ENCODE results near the gene TNPO2. TPM values are rescaled to one million over a fixed set of nuclear protein-coding genes. Genes with fewer than 3 reads are reported as not detected.

Gene TNPO2
- total and polyA plus RNA-seq, 2 of the 13 experiments (the other 11 are each of a cell fraction or from before 2014, with no cell fraction given), result 31.7 to 61.0 TPM

DNA sequence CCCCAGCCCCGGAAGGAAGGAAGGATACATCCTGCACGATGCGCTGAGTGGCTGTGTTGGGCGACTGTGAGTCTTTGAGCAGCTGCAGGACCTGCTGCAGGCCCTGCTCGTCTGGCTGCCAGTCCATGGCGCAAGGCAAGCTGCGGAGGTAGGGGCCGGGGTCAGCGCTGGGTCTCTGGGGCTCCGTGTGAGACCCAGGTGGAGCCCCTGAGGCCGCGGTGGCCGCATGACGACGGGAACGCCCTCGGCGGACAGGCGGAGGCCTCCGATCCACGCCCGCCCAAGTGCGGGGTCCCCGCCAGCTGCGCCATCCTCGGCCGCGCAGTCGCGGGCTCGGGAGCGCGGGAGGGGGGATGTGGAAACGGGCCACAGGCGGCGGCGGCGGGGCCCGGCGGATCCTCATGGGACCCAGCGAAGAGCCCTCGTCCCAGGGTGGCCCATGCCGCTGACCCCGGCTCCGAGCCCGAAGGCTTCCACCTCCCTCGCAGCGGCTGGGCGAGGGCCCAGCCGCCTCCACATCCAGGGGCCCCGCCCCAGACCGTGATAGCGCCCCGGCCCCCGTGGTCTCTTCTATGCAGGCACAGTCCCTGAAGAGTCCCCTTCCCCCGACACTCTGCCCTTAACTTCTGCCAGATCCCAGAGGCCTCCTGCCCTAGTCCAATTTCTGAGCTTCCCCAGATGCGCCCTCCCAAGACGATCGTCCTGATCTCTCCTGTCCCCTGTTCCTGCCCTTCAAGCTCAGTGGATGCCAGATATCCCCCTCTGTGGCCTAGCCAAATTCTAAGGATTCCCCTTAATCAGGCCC, 2.7 kb downstream of the TNPO2 start (continued):
- TF ChIP-seq CEBPZ (IDR thresholded peaks at IDR 0.05; ENCODE audit: low read length), result no peak
- no peak for TF ChIP-seq MAFK (conservative IDR thresholded peaks at IDR 0.05 in 1 of 2, IDR thresholded peaks at IDR 0.05 in 1 of 2; ENCODE audit: low read length in 2 of 2)
- TF ChIP-seq SAP130 (CRISPR knock-in tag; IDR thresholded peaks at IDR 0.05; ENCODE audit: low read depth), result peak; percentile 49; the same call in 1 of the 2 replicates
- TF ChIP-seq KMT2A (CRISPR knock-in tag; IDR thresholded peaks at IDR 0.05), result peak; percentile 3; the same call in 1 of the 2 replicates
- TF ChIP-seq HMG20B (CRISPR knock-in tag; conservative IDR thresholded peaks at IDR 0.05), result no peak
- TF ChIP-seq ZNF552 (CRISPR knock-in tag; IDR thresholded peaks at IDR 0.05; ENCODE audit: borderline replicate concordance), result no peak
- TF ChIP-seq TFDP1 (CRISPR knock-in tag; IDR thresholded peaks at IDR 0.05; ENCODE audit: borderline replicate concordance), result 0 out of 2 replicates have a peak, but pooled peaks have one; percentile 13
- TF ChIP-seq ZNF775 (CRISPR knock-in tag; IDR thresholded peaks at IDR 0.05; ENCODE audit: borderline replicate concordance), result no peak
- TF ChIP-seq ZNF83 (CRISPR knock-in tag; IDR thresholded peaks at IDR 0.05; ENCODE audit: borderline replicate concordance), result no peak
- peak; percentile 7; the same call in 1 of the 2 replicates for TF ChIP-seq PHF8 (CRISPR knock-in tag; IDR thresholded peaks at IDR 0.05)
- TF ChIP-seq RAD21 (CRISPR knock-in tag; IDR thresholded peaks at IDR 0.05), result 0 out of 2 replicates have a peak, but pooled peaks have one; percentile 11
- TF ChIP-seq FOXA3 (CRISPR knock-in tag; IDR thresholded peaks at IDR 0.05), result no peak
- TF ChIP-seq, protein P1, sequence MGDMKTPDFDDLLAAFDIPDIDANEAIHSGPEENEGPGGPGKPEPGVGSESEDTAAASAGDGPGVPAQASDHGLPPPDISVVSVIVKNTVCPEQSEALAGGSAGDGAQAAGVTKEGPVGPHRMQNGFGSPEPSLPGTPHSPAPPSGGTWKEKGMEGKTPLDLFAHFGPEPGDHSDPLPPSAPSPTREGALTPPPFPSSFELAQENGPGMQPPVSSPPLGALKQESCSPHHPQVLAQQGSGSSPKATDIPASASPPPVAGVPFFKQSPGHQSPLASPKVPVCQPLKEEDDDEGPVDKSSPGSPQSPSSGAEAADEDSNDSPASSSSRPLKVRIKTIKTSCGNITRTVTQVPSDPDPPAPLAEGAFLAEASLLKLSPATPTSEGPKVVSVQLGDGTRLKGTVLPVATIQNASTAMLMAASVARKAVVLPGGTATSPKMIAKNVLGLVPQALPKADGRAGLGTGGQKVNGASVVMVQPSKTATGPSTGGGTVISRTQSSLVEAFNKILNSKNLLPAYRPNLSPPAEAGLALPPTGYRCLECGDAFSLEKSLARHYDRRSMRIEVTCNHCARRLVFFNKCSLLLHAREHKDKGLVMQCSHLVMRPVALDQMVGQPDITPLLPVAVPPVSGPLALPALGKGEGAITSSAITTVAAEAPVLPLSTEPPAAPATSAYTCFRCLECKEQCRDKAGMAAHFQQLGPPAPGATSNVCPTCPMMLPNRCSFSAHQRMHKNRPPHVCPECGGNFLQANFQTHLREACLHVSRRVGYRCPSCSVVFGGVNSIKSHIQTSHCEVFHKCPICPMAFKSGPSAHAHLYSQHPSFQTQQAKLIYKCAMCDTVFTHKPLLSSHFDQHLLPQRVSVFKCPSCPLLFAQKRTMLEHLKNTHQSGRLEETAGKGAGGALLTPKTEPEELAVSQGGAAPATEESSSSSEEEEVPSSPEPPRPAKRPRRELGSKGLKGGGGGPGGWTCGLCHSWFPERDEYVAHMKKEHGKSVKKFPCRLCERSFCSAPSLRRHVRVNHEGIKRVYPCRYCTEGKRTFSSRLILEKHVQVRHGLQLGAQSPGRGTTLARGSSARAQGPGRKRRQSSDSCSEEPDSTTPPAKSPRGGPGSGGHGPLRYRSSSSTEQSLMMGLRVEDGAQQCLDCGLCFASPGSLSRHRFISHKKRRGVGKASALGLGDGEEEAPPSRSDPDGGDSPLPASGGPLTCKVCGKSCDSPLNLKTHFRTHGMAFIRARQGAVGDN (CRISPR knock-in tag; IDR thresholded peaks at IDR 0.05), result peak; percentile 44
- no peak for TF ChIP-seq ZNF703 (CRISPR knock-in tag; IDR thresholded peaks at IDR 0.05; ENCODE audit: borderline replicate concordance)
- TF ChIP-seq HOXA3 (CRISPR knock-in tag; IDR thresholded peaks at IDR 0.05), result peak; percentile 33; the same call in 1 of the 2 replicates
- TF ChIP-seq, protein P2, sequence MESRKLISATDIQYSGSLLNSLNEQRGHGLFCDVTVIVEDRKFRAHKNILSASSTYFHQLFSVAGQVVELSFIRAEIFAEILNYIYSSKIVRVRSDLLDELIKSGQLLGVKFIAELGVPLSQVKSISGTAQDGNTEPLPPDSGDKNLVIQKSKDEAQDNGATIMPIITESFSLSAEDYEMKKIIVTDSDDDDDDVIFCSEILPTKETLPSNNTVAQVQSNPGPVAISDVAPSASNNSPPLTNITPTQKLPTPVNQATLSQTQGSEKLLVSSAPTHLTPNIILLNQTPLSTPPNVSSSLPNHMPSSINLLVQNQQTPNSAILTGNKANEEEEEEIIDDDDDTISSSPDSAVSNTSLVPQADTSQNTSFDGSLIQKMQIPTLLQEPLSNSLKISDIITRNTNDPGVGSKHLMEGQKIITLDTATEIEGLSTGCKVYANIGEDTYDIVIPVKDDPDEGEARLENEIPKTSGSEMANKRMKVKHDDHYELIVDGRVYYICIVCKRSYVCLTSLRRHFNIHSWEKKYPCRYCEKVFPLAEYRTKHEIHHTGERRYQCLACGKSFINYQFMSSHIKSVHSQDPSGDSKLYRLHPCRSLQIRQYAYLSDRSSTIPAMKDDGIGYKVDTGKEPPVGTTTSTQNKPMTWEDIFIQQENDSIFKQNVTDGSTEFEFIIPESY (CRISPR knock-in tag; IDR thresholded peaks at IDR 0.05), result 0 out of 2 replicates have a peak, but pooled peaks have one; percentile 25
- TF ChIP-seq RXRA (CRISPR knock-in tag; IDR thresholded peaks at IDR 0.05), result peak; percentile 42; the same call in 1 of the 2 replicates
- TF ChIP-seq ETV5 (CRISPR knock-in tag; IDR thresholded peaks at IDR 0.05; ENCODE audit: borderline replicate concordance), result 0 out of 2 replicates have a peak, but pooled peaks have one; percentile 18
